ENCODE measurements around the gene ARRB1.
A peak's percentile ranks its signal among the peaks of the same experiment; 100 is the strongest.

DNA sequence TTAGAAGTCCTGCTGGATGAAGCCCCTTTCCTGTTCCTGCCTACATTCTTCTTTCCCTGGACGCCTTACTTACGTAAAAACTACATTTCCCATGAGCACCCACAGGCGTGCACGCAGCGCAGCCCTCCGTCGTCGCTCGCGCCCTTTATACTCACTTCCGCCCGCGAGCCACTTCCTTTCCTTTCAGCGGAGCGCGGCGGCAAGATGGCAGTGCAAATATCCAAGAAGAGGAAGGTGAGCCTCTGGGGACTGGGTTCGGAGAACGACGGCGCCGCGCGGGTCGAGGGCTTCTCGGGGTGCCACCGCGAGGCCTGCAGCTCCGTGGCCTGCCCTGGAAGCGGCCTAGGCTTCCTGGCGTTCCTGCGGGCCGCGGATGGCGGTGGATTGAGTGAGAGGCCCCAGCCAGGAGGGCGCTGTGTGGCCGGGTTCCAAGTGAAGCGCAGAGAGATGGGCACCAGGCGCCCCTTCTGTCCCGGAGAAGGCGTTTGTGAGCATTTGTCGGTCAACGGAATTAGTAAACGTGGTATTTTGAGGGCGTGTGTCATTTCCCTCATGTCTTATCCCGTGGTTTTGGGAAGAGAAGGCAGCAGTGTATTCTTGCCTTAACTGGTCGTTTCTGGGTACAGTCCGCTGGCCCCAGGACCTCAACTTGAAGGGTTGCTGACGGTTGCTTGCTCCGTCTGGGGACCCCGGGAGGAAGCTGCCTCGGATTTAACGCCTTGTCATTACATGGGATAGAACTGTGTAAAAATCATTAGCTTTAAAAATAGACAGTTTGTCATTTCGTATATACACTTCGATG, 48.1 kb upstream of the ARRB1 start, which contains the start of gene RPS3:
- TF ChIP-seq EZH2phosphoT487 (IDR thresholded peaks at IDR 0.05) (no peak), EZH2 (IDR thresholded peaks at IDR 0.05) (no peak)
- TF ChIP-seq, protein P1, sequence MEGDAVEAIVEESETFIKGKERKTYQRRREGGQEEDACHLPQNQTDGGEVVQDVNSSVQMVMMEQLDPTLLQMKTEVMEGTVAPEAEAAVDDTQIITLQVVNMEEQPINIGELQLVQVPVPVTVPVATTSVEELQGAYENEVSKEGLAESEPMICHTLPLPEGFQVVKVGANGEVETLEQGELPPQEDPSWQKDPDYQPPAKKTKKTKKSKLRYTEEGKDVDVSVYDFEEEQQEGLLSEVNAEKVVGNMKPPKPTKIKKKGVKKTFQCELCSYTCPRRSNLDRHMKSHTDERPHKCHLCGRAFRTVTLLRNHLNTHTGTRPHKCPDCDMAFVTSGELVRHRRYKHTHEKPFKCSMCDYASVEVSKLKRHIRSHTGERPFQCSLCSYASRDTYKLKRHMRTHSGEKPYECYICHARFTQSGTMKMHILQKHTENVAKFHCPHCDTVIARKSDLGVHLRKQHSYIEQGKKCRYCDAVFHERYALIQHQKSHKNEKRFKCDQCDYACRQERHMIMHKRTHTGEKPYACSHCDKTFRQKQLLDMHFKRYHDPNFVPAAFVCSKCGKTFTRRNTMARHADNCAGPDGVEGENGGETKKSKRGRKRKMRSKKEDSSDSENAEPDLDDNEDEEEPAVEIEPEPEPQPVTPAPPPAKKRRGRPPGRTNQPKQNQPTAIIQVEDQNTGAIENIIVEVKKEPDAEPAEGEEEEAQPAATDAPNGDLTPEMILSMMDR (IDR thresholded peaks at IDR 0.05): peak; percentile 42

Measured in neural progenitor cell (in vitro differentiated cells).